Measurements from ENCODE around the gene ANK2.

DNA sequence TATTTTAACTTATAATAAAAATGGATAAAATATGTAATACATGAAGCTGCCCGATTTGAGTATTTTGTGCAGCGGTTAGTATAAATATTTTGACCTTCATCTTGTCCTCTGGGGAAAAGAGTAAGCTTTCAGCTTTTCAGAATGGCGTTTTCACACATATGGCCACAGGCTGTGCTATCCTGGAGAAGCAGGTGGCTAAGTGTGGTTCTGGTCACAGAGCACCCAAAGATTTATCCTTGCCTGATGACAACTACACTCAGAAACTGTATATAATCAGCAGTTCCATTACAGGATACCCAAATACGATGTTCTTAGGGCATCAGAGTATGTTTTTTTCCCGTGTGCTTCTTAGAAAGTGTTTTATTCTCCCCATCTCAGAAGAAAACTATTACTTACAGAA is 42.3 kb upstream of the ANK2 start:
- TF ChIP-seq, protein P1, sequence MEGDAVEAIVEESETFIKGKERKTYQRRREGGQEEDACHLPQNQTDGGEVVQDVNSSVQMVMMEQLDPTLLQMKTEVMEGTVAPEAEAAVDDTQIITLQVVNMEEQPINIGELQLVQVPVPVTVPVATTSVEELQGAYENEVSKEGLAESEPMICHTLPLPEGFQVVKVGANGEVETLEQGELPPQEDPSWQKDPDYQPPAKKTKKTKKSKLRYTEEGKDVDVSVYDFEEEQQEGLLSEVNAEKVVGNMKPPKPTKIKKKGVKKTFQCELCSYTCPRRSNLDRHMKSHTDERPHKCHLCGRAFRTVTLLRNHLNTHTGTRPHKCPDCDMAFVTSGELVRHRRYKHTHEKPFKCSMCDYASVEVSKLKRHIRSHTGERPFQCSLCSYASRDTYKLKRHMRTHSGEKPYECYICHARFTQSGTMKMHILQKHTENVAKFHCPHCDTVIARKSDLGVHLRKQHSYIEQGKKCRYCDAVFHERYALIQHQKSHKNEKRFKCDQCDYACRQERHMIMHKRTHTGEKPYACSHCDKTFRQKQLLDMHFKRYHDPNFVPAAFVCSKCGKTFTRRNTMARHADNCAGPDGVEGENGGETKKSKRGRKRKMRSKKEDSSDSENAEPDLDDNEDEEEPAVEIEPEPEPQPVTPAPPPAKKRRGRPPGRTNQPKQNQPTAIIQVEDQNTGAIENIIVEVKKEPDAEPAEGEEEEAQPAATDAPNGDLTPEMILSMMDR (IDR thresholded peaks at IDR 0.05; ENCODE audit: borderline replicate concordance, extremely low read depth, low read length, poor library complexity, severe bottlenecking) = no peak
- TF ChIP-seq EZH2 (IDR thresholded peaks at IDR 0.05; ENCODE audit: borderline replicate concordance, low read depth, low read length, severe bottlenecking) = no peak
